VCaP (cell line): ENCODE measurements around the gene SLC24A3.
A peak's percentile ranks its signal among the peaks of the same experiment; 100 is the strongest.

Source experiments
- H3K27ac ChIP-seq: fragments of 450-650 bp; 2 replicates; pipeline ENCODE4 v1.5.1; 2017
- TF ChIP-seq, protein P1 (sequence below): fragments of 450-650 bp; conservative IDR thresholded peaks from 2 replicates; pipeline ENCODE4 v1.5.1; 2017; ENCODE audit warnings: mild to moderate bottlenecking, moderate library complexity

The SLC24A3 gene

DNA sequence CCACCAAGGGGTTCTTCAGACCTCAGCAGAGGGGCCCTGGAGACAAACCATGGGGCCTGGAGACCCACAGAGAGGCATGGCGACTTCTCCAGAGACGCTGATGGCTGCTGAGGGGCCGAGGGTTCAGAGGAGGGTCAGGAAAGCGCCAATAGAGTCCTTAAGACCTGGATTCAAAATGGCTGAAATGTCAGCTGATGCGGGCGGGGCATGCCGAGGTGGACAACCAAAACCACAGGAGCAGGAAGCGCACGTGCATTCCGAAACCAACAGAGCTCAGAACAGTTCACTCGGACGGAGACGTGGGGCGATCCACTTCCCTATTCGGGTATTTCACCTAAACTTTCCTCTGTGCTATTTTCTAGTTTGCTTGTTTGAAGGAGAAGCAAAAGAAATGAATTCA is 445.7 kb downstream of the SLC24A3 start:
- H3K27ac ChIP-seq, result no peak overlapping the region
- TF ChIP-seq, protein P1, sequence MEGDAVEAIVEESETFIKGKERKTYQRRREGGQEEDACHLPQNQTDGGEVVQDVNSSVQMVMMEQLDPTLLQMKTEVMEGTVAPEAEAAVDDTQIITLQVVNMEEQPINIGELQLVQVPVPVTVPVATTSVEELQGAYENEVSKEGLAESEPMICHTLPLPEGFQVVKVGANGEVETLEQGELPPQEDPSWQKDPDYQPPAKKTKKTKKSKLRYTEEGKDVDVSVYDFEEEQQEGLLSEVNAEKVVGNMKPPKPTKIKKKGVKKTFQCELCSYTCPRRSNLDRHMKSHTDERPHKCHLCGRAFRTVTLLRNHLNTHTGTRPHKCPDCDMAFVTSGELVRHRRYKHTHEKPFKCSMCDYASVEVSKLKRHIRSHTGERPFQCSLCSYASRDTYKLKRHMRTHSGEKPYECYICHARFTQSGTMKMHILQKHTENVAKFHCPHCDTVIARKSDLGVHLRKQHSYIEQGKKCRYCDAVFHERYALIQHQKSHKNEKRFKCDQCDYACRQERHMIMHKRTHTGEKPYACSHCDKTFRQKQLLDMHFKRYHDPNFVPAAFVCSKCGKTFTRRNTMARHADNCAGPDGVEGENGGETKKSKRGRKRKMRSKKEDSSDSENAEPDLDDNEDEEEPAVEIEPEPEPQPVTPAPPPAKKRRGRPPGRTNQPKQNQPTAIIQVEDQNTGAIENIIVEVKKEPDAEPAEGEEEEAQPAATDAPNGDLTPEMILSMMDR, result no peak

DNA sequence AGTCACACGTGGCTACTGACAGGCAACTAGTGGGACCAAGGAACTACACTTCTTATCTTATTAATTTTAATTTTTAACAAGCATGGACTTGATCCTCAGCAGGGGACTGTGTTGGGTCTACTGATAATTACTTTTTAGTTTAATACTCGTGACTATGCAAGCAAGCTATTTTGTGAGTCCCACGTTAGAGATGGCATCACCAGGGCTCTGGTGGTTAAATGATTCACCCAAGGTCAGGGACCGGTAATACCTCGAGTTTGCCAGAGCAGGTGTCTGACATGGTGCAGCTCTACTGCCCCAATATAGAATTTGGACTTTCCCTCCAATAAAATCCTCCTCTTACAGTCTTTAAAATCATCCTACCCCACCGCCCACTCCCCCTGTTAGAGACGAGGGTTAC is 447.0 kb downstream of the SLC24A3 start:
- TF ChIP-seq, protein P1, result no peak
- no peak overlapping the region for H3K27ac ChIP-seq

DNA sequence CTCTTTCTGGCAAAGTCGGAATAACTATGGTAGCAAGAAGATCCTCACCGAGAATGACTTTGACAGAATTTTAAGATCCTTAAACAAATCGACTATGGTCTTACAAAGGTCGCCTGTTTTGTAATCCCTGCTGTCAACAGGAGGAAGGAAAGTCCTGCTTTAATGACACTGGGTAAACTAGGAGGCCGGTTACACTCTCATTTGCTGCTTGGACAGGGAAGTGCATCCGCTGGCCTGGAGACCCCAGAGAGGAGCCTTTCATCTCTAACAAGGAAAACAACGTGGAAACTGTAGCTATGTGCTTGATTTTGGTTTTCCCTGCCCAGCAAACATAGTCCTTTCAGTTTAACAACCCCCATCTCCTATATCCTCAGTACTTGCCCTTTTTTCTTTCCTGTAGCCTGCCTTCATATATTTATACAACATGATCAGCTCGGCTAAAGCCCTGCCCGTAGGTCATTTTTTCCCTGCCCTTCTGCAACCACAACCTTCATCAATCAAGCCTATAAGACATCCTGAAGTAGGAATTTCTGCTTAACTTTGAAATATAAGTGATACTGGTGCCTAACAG is 448.5 kb downstream of the SLC24A3 start:
- TF ChIP-seq, protein P1, result no peak
- no peak overlapping the region for H3K27ac ChIP-seq

DNA sequence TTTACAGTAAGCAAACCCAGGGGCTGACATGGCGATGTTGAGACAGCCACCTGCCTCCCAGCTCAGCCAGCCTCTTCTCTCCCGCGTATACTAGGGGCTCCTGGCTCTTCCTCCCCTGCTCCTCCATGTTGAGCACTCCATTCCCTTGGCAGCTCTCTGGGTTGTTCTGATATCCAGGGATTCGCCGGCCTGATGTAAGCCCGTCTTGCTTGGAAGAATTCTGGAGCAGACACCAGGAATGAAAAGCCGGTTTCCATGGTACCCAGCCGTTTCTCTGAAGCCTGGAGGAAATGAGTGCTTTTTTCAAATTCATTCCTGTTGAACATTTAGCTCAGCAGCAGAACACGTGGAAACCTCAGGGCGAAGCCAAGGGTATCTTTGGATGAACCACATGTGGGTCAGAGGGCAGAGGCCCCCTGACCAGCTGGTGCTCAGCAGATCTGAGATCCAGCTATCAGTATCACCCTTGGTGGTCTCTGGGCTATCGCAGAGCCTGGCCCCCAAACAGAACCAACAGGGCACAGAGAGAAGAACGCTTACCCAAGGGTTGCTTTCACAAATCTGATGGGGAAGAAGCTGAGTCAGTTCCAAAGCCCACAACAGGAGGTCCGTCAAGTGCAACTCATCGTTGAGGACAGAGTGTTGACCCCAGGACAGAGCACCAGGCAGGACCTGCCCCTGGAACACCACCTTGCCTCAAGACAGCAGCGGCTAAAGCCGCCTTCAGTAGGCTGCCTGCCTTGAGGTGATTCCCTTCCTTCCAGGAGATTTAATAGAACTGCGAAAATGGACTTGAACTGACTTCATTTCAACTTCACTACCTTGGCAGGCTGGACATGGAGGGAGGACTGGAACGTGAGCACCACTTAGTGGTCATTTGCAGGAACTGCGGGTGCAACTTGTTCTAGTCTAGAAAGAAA is 449.5 kb downstream of the SLC24A3 start:
- no peak overlapping the region for H3K27ac ChIP-seq

DNA sequence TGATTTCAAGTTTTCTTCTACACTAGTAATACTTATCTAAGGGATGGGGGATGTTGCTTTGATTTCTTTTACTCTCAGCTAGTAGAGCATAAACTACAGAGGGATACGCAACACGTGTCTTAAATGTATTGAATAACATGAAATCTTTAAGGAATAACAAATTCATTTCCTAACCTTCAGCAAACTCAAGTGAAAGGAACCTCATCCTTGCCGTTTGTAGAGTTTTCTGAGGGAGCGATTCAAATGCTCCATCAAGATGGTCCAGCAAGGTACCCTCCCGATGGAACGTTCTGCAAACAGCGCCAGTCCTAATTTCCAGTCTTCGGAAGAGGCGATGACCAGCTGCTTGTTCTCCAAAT is 450.2 kb downstream of the SLC24A3 start:
- H3K27ac ChIP-seq, result no peak overlapping the region
- TF ChIP-seq, protein P1, result no peak; the same call in 1 of the 2 replicates

More for the DNA sequence above, 449.5 kb downstream of the SLC24A3 start:
- TF ChIP-seq, protein P1, result peak; percentile 99

DNA sequence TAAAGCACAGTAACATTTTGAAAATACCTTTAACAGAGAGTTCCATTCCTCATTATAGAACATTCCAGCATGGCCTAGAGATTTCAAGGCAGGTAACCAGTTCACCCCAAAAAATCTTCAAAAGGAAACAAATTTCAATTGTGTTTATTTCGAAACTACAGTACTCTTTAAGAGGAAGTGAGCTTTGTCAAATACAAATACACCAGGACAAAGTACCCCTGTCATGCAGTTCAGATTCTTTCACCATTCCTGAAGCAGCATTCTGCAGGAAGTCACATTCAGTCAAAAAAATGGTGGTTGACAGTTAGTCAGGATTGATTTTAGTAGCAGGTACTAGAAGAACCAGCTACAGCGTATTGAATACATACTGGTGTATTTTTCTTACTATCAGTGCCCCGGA is 456.0 kb downstream of the SLC24A3 start:
- TF ChIP-seq, protein P1, result no peak
- H3K27ac ChIP-seq, result no peak overlapping the region

DNA sequence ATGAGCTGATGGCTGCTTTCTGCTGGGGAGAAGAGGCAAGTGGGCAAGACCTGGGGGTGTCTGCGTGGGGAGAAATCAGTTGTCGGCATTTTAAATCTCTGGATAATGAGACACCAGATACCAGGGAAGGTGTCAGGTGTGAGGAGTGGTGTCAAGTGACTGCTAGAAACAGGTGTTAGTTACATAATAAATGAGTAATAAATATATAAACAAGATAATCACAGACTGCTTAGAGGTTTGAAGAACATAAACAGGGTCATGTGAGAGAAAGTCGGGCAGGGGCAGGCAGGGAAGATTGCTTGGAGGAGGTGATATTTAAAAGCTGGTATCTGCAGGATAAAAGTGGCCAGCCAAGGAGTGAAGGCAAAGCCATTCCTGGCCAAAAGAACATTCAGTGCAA is 458.4 kb downstream of the SLC24A3 start:
- no peak overlapping the region for H3K27ac ChIP-seq
- TF ChIP-seq, protein P1, result no peak
